Peyer's patch (tissue), 4 donors: ENCODE measurements around the gene TOGARAM2. TPM values are rescaled to one million over a fixed set of nuclear protein-coding genes. Genes with fewer than 3 reads are reported as not detected.

Source experiments
- DNase-seq, 3 donors: peaks; one replicate each; pipeline ENCODE4 v3.0.0-alpha.2; 2017 to 2019
- H3K27ac ChIP-seq, 4 donors: fragments of 200-600 bp; sonication (generic); one replicate each; pipeline ENCODE4 v1.5.1; 2016 to 2019
- H3K27me3 ChIP-seq, 2 donors: fragments of 200-600 bp; sonication (generic); one replicate each; pipeline ENCODE4 v1.5.1; 2019
- H3K36me3 ChIP-seq, 3 donors: fragments of 200-600 bp; sonication (generic); one replicate each; pipeline ENCODE4 v1.5.1; 2016 to 2019
- H3K4me1 ChIP-seq, 4 donors: fragments of 200-600 bp; sonication (generic); one replicate each; pipeline ENCODE4 v1.5.1; 2016 to 2019
- H3K4me3 ChIP-seq, 4 donors: fragments of 200-600 bp; sonication (generic); 1 replicate in 3 of 4; 2 replicates in 1 of 4; pipeline ENCODE4 v1.5.1; 2016 to 2019; ENCODE audit warnings: mild to moderate bottlenecking in 1 of 4
- H3K9me3 ChIP-seq, 4 donors: fragments of 200-600 bp; sonication (generic); one replicate each; pipeline ENCODE4 v1.5.1; 2016 to 2019; ENCODE audit warnings: mild to moderate bottlenecking in 1 of 4
- POLR2A ChIP-seq, 2 donors: fragments of 450-650 bp; IDR thresholded peaks; one replicate each; pipeline ENCODE4 v1.5.1; 2017; ENCODE audit warnings: antibody characterized with exemption in 2 of 2, mild to moderate bottlenecking in 2 of 2, moderate library complexity in 2 of 2
- total RNA-seq, 4 donors: library from RNA; depleted of rRNA; stranded (reverse); fragments of >200 nt; gene quantifications; one replicate each; pipeline ENCODE4 v1.1.0, GENCODE V29; 2016
- TF ChIP-seq, protein P1 (sequence below), 6 experiments: fragments of 450-650 bp in 4 of 6; fragments of 200-600 bp in 2 of 6; sonication (generic) in 1 of 6; IDR thresholded peaks; one replicate each; pipeline ENCODE4 v1.5.1; 2017 to 2019; ENCODE audit warnings: antibody characterized with exemption in 6 of 6, mild to moderate bottlenecking in 3 of 6, moderate library complexity in 1 of 6

TOGARAM2 gene
- total RNA-seq, 4 donors from 2014 or later: under 0.01 to 1.1 (median 0.22) TPM

DNA sequence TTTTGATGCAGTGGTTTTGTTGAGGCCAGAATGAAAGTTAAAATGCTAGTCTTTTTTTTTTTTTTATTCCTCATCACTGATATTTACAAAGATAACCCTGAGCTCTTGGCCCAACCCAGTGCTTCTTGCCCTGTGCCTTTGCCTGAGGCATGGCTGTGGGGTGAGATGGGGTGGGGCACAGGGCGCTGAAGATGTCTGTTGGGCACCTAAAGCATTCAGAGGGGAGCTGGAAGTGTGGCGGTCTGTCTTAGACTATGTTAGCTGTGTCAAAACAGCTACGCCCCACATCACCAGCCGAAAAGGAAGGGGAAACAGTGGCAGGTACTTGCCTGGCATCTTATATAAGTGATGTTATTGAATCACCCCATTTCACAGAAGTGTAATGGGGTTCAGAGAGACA, 20.7 kb downstream of the TOGARAM2 start:
- no peak overlapping the region for H3K4me3 ChIP-seq
- H3K36me3 ChIP-seq: no peaks in the 10 kb centered on the region
- DNase-seq: no peak
- TF ChIP-seq, protein P1, sequence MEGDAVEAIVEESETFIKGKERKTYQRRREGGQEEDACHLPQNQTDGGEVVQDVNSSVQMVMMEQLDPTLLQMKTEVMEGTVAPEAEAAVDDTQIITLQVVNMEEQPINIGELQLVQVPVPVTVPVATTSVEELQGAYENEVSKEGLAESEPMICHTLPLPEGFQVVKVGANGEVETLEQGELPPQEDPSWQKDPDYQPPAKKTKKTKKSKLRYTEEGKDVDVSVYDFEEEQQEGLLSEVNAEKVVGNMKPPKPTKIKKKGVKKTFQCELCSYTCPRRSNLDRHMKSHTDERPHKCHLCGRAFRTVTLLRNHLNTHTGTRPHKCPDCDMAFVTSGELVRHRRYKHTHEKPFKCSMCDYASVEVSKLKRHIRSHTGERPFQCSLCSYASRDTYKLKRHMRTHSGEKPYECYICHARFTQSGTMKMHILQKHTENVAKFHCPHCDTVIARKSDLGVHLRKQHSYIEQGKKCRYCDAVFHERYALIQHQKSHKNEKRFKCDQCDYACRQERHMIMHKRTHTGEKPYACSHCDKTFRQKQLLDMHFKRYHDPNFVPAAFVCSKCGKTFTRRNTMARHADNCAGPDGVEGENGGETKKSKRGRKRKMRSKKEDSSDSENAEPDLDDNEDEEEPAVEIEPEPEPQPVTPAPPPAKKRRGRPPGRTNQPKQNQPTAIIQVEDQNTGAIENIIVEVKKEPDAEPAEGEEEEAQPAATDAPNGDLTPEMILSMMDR (IDR thresholded peaks at IDR 0.05): no peak
- no peak for TF ChIP-seq POLR2A (IDR thresholded peaks at IDR 0.05)
- no peaks in the 10 kb centered on the region for H3K27me3 ChIP-seq
- peaks cover 0 to 6% (median 0%) of the 10 kb centered on the region in 4 donors for H3K4me1 ChIP-seq
- H3K27ac ChIP-seq: no peak overlapping the region
- H3K9me3 ChIP-seq: no peaks in the 10 kb centered on the region

- Histone ChIP-seq H3K9me3 (no peaks in the 10 kb centered on the region), H3K4me3 (no peak overlapping the region), H3K27me3 (no peaks in the 10 kb centered on the region), H3K36me3 (no peaks in the 10 kb centered on the region), H3K27ac (no peak overlapping the region), H3K4me1 (peaks cover 0 to 6% (median 0%) of the 10 kb centered on the region in 4 donors)
- TF ChIP-seq, protein P1 (IDR thresholded peaks at IDR 0.05): no peak
- DNase-seq: no peak
Observed at GRCh38 chr2:29004755-29005154, 23.7 kb downstream of the TOGARAM2 start.

DNA sequence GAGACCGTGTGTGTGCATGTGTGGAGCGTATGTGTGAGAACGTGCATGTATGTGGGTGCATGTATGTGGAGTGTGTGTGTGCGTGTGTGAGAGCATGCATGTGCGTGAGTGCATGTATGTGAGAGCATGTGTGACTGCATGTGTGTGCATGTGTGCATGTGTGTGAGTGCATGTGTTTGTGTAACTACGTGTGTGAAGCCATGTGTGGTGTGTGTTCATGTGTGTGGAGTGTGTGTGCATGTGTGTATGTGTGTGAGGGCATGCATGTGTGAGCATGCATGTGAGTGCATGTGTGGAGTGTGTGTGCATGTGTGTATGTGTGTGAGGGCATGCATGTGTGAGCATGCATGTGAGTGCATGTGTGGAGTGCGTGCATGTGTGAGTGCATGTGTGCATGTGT, 24.2 kb downstream of the TOGARAM2 start:
- H3K27me3 ChIP-seq: no peaks in the 10 kb centered on the region
- no peak for DNase-seq
- H3K36me3 ChIP-seq: no peaks in the 10 kb centered on the region
- H3K4me3 ChIP-seq: no peak overlapping the region
- H3K27ac ChIP-seq: no peak overlapping the region
- TF ChIP-seq POLR2A (IDR thresholded peaks at IDR 0.05): no peak
- TF ChIP-seq, protein P1 (IDR thresholded peaks at IDR 0.05): no peak
- H3K9me3 ChIP-seq: no peaks in the 10 kb centered on the region
- peaks cover 0 to 6% (median 0%) of the 10 kb centered on the region in 4 donors for H3K4me1 ChIP-seq

DNA sequence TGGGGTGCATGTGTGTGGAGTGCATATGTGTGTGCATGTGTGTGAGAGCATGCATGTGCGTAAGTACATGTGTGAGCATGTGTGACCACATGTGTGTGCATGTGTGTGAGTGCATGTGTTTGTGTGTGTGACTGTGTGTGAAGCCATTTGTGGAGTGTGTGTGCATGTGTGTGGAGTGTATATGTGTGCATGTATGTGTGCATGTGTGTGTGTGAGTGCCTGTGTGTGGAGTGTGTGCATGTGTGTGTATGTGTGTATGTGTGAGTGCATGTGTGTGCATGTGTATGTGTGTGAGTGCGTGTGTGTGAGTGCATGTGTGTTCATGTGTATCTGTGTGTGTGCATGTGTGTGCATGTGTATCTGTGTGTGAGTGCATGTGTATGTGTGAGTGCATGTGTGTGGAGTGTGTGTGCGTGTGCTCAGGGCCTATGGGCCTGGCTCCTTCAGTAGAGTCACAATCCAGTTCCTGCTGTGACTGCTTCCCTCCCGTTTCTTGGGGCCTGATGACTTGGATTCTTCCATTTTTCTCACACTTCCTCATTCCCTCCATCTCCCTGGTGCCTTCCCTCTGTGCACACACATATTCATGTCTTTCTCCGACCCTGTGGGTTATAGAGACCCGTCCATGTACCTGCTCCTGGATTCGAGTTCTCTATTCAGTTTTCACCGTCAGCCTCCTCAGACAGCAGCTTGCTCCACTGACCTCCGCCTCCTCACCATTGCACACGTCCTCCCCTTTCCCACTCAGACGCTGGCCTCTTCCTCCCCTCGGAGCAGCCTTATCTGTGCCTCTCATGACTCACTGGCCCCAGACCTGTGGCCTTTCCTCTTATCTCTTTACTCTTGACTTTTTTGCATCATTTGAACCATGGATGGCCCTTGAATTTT, 25.2 kb downstream of the TOGARAM2 start:
- H3K4me1 ChIP-seq: peaks cover 0 to 9% (median 5%) of the 10 kb centered on the region in 4 donors
- DNase-seq: no peak
- no peaks in the 10 kb centered on the region for H3K27me3 ChIP-seq
- no peak overlapping the region for H3K27ac ChIP-seq
- no peak for TF ChIP-seq POLR2A (IDR thresholded peaks at IDR 0.05)
- TF ChIP-seq, protein P1 (IDR thresholded peaks at IDR 0.05): no peak
- no peak overlapping the region for H3K4me3 ChIP-seq
- H3K36me3 ChIP-seq: no peaks in the 10 kb centered on the region
- H3K9me3 ChIP-seq: no peaks in the 10 kb centered on the region

- H3K36me3 ChIP-seq: no peaks in the 10 kb centered on the region
- no peak overlapping the region for H3K27ac ChIP-seq
- no peaks in the 10 kb centered on the region for H3K27me3 ChIP-seq
- H3K4me1 ChIP-seq: peaks cover 0 to 13% (median 9%) of the 10 kb centered on the region in 4 donors
- no peak overlapping the region for H3K4me3 ChIP-seq
- no peak for DNase-seq
- H3K9me3 ChIP-seq: no peaks in the 10 kb centered on the region
- TF ChIP-seq, protein P1 (IDR thresholded peaks at IDR 0.05): no peak
- TF ChIP-seq POLR2A (IDR thresholded peaks at IDR 0.05): no peak
Observed at GRCh38 chr2:29006980-29007301, 25.8 kb downstream of the TOGARAM2 start.
